Stimulated activated CD4-positive, alpha-beta T cell treated with anti-CD3 and anti-CD28 coated beads, Interleukin-1b, Interleukin-23, amount 100 ng/mL, for 48 hours (primary cell): ENCODE measurements around the gene SETD6.

ENCODE experiments used
- DNase-seq: peaks from one replicate; pipeline ENCODE4 v3.0.0-alpha.2; 2020

SETD6 gene

DNA sequence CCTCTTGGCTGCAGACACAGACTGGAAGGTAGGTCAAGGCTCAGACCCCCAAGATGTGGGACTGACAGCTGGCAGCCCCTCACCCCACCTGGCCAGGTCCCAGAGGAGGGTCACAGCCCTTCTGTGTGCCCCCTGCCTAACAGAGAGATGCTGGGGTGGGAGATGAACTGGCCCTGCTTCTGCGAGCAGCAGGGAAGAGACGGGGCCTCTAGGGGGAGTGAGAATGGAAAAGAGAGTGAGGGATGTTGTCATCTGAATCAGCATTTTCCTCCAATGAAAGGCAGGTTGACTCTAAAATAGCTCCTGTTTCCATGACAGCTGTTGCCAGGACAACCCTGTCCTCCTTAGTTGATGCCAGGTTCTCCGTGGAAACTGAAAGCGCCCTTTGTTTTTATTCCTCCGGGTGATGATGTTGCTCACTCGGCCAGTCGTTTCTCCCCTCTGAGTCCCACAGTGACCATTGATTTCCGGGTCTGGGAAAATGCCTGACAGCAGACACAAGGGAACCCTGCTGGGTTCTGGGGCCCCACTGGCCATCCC, 20.3 kb upstream of the SETD6 start:
- DNase-seq = peak; percentile 81

DNA sequence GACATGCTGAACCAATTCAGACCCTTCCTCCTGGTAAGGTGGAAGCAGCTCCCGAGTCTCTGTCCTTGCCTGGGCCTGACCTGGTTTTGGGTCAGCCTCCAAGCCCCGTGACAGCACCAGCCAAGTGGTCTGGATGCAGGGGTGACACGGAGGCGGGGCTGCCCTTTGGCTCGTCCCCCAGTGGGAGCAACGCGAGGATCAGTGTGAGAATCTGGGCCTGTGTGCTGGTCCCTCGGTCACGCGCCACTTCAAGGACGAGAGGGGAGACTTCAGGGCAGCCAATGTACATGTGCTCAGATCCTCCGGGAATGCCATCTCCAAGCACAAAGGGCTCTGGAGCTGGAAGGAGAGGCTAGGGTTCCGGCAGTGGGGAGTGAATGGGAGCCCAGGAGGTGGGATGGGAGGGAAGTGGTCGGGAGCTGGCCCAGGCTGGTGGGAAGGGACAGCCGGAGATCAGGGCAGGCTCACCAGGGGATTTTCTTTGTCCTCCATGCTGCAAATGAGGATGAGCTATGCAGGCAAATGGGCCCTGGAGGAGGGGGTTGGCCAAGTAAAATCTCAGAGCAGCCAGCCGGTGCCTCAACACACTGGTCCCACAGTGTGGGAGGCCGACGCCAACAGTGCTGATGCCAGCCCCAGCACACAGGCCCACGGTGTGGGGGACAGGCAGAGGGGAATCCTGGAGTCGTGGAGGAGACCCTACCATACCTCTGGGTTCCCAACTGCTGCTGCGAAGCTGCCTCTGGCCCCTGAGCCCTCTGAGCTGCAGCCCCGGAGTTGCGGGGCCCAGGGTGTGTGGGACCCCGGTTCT, 19.6 kb upstream of the SETD6 start:
- no peak for DNase-seq

DNA sequence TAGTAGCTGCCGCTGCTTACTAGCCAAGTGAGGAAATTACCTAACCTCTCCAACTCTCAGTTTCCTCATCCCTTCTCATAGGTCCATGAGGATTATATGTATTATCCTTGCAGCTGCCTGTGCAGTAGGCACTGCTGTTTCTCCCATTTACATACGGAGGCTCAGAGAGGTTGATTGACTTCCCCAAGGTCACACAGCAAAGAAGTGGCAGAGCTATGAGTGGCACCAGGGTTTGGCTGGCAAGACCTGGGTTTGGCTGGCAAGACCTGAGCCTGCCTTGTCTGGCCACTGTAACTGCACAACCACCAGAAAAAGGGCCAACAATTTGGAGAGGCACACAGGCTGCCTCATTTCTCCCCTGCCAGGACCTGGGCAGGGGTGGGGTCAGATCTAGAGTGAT, 17.8 kb upstream of the SETD6 start:
- DNase-seq = no peak

DNA sequence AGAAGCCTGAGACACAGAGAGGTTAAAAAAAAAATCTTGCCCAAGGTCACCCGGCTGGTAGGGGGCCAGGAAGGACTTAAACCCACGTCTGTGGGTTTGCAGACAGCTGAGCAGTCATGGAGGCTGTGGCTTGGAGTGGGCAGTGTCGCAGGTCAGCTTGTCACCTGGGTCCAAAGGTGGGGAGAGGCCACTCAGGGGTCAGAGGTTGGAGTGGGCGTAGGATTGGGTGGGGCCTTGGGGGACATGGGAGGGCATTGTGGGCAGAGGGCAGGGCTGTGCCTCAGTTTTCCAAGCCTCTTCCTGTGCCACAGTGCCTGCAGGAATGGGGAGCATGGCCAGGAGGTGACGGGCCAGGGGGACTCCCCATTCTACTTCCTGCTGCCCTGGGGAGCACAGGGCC, 17.4 kb upstream of the SETD6 start:
- DNase-seq = no peak

DNA sequence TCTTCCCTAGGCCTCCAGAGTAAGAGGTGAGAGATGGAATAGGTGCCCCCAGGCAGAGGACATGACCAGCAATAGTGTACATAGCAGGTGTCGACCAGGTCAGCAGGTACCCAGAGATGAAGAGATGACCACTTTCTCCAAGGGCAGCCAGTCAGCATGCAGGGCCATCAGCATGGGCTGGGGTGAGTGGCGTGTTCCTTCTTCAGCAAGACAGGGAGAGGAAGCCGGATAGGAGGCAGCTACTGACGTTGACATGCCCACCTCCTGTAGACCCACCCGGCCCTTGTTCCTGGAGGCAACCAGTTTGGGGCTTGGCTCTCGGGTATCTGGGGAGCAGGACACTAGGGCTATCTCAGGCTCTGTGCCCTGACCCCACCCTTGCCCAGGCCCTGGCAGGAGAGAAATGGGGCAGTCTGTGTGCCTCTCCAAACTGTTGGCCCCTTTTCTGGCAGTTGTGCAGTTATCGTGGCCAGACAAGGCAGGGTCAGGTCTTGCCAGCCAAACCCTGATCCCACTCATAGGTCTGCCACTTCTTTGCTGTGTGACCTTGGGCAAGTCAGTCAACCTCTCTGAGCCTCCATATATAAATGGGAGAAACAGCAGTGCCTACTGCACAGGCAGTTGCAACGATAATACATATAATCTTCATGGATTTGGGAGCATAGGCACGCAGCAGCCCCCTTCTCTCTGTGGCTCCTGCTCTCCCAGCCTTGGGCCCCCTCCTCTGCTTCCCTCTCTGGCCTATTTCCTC, 16.8 kb upstream of the SETD6 start:
- no peak for DNase-seq

DNA sequence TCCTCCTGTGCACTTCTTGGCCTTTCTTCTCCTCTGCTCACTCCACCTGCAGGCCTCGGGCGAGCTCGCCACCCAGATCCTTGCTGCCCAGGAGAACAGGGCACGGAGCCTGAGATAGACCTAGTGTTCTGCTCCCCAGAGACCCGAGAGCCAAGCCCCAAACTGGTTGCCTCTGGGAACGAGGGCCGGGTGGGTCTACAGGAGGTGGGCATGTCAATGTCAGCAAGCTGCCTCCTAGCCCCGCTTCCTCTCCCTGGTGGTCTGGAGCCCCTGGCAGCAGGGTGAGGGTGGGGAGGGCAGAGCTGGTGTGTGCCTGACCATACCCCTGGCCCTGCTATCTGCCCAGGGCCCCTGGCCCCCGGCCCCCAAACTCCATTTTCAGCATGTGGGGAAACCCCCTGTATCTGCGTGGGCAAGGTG, 16.2 kb upstream of the SETD6 start:
- no peak for DNase-seq

DNA sequence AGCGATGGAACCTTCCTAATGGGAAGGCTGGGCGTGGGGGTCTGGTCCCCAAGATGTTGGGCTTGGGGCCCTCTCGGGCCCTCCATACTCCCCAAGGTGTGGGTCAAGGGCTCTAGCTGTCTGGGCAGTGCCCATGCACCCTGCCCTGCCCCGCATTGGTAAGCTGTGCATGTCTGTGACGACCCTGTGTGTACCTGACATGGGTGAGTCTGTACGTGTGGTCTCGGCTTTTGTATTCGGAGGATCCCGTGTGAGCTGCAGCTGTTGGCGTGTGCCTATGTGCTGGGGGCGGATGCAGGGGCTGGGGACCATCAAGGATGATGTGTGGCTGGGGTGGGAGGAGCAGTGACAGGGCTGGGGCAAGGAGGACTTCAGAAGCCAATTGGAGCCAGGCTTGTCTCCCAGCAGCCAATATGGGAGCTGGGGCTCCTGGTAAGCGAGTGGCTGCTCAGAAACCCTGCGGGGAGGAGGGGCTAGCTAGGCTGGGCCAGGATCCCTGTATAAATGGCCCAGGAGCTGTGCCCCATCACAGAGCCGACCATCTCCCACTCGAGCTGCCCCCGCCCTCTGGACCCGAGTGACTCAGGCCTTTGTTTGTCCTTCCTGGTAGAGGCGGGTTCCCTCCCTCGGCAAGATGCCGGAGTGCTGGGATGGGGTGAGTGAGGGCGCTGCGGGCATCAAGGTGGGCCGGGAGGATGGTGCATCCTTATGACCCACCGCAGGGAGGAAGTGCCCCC, 15.5 kb upstream of the SETD6 start, which contains the start of gene NDRG4:
TSS of gene NDRG4 (plus strand) at position 529 of the 737 bp plus-strand sequence. CDS start at position 635, 106 bp downstream.
- peak; percentile 56 for DNase-seq

DNA sequence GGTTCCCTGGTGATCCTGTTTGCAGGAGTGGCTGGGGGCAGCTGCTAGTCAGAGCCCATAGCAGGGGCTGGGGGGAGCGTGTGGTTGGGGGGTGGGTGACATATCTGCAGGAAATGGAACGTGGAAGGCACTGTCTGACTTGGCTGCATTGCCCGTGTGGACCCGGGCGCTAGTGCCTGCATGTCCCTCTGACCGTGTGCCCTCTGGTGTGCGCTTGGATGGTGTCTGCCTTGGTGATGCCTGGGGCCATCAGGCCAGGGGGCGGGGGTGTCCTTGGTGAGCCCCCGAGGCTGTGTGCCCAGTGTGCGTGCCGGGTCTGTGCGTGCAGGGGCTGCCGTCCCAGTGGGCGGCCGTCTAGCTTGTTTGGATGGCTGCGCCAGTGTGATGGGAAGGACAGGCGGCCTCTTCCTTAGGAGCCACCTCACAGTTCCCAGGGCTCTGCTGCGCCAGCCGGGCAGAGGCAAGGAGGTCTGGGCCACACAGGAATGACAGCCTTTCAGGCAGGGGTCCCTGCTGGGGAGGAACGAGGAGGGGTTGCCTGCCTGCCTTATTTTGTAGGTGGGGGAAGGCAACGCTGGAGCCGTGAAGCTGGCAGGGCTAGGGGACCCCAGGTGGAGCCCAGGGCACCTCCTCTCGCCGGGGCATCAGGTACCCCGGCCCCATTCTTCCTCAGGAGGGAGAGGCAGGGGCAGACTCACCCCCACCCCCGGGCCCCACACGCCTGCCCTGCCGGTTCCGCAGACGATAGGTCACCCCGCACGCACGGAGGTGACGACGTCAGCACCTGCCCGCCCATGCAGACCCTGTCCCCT, 14.7 kb upstream of the SETD6 start:
- DNase-seq = no peak

DNA sequence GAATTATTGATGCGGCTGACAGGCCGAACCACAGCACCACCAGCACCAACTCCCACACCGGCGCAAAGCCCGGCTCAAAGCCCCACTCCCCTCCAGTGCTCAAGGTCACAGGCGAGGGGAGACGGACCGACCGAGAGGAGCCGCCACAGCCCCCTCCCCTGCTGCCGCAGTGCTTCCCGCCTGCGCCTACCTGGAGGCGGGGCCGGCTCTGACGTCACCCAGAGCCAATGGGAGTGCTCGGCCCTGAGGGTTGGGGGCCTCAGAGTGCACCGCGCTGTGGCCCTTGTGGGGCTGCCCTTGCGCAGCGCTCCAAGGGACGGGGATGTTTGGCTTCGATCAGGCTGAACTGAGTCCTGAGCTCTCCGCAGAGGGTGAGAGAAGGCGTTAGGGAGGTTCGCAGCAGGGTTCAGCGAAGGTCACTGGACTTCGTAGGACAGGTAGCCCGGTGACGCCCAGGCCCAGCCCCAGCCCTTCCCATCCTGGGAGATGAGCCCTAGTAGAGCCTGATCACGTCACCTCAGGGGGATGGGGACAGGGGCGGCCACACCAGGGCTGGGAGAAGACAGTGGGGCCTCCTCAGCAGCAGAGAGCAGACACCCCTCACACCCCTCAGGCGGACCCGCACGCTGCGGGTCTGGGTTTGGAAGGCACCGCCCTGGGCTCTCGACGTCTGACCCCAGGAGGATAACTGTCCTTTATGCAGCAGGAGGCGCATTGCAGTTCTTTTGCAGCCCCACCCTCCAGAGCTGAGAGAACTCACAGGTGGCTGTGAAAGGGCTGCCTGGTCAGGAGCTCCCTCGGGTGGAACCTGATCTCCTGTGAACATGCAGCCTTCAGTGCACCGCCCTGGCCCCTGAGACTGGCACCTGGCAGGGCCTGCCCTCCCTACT, 13.8 kb upstream of the SETD6 start:
- DNase-seq = peak; percentile 39

DNA sequence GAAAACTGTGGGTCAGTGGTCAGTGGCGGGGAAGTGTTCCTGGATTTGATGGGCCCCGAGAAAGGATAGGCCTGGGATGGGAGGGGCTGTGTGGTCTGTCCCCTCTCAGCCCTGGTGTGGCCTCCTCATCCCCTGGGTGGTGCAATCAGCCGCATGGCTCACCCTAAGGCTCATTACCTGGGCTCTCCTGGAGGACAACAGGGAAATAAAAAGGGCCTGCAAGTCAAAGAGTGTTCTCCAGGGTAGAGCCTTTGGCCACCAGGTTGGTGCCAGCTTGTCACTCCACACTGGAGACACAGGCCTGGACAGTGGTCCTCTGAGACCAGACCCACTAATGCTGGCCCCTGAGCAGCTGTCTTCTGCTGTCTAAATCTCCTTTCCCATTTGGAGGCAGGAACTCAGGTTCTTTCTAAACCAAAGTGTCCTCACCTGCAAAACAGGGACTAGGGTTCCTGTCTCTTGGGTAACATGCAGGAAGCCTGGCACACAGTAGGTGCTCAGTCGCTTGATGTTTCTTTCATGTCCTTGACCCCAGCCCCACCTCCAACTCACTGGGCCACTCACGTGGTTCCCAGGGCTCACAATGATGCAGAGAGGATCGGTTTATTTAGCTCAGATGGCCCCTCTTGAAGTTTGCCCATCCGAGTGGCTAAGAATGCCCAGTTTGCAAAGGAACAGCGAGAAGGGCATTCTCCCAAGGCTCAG, 12.9 kb upstream of the SETD6 start:
- DNase-seq = no peak

DNA sequence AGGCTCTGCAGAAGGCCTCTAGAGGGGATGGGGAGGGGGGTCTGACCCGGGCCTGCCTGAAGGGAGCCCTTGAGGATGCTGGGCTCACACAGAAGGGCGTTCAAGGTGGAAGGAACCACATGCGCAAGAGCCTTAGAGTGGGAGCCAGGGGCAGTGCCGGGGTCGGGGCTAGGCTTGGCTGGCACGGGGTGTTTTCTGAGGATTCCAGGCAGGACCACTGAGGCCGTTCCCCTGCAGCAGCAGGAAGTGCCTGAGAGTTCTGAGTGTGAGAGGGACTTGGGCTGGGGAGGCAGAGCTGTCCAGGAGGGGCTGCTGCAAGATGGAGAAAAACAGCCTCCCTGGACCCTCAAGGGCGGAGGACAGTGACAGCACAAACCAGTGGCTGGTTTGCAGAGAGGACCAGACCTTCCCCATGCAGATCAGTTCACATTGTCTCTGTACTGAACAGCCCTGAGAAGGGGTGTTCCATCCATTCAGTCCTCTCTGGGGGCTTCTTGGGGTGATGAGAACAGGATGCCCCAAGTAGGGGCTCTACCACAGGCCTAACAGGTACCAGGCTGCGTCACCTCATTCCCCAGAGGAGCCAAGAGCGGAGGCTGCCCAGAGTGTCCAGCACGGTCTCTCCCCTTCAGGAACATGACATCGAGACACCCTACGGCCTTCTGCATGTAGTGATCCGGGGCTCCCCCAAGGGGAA, 12.0 kb upstream of the SETD6 start:
- DNase-seq = no peak

DNA sequence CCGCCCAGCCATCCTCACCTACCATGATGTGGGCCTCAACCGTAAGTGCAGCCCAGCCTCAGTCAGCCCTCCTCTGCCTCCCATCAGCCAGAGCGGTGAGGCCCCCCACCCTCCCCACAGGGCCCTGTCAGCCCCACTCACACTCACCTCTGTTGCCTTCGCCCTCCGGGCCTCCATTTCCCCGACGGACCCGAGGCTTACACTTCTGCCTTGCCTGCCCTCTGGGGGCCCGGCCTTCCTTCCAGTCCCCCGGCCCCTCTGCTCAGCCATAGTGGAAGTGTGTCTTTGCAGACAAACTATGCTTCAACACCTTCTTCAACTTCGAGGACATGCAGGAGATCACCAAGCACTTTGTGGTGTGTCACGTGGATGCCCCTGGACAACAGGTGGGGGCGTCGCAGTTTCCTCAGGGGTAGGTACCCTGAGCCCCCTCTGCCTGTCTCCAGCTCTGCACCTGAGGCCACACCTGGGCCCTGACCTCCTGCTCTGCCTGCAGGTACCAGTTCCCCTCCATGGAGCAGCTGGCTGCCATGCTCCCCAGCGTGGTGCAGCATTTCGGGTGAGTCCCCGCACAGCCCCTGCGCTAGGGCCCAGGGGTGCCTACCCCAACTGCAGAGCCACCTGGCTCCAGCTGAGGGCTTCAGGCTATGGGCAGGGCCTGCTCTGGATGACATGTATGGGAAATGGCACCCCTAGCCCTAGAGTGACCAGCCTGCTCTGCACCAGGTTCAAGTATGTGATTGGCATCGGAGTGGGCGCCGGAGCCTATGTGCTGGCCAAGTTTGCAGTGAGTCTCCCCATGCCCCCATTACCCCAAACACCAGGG, 11.2 kb upstream of the SETD6 start:
- DNase-seq = no peak

DNA sequence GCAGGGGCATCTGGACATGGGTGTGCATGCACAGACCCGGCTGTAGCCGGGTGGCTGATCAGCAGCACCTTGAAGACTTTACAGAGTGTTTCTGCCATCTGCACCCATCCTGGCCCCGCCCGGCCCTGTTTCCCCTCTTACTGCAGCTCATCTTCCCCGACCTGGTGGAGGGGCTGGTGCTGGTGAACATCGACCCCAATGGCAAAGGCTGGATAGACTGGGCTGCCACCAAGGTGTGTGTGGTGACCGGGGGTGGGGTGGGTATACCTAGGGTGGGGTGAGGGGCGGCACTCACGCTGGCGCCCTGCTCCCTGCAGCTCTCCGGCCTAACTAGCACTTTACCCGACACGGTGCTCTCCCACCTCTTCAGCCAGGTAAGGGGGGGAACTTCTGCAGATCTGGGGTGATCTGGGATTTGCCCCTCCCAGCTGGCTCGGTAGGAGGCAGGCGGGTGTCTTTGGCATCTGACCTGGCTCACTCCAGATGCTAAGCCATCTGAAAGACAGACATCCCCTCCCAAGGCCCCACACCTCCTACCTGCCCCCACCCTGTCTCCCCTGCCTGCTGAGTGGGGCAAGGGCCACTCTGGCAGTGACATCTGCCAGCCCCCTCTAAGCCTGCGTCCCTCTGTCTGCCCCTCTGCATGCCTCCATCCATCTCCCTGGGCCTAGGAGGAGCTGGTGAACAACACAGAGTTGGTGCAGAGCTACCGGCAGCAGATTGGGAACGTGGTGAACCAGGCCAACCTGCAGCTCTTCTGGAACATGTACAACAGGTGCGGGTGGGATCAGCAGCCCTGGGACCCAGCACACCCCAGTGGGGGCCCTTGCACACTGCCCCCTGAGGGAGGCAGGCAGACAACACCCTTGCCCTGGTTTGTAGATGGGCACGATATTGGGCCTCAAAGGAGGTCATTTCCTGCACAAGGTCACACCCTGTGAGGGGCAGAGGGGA, 8.8 kb upstream of the SETD6 start:
- no peak for DNase-seq

DNA sequence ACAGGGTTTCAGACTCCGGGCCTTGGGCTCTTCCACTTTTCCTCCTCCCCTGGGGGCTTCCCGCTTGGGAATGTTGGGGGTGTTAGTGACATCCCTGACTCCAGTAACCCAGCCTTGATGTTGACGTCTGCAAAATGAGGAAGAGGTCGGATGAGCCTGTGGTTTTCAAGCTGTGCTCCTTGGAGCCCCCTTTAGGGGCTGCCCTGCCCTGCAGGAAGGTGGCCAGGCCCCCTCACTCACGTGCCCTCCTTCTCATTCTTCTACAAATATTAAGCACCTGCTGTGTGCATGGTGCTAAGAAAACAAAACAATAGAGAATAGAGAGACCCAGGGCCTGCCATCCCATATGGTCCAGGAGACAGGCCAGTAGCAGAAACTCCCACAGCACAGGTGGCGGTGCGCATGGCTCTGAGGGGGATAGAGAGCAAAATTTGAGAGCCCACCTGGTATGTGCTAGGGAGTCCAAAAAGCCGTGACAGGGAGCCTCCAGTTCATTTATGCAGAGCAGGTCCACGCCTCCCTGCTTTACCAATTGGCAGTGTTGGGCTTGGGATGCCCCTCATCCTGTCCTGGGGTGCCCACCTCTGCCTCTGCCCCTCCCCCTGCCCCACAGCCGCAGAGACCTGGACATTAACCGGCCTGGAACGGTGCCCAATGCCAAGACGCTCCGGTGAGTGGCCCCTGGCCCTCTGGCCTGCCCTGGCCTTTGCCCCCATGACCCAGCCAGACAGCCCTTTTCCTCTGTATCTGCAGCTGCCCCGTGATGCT, 7.9 kb upstream of the SETD6 start:
- no peak for DNase-seq

DNA sequence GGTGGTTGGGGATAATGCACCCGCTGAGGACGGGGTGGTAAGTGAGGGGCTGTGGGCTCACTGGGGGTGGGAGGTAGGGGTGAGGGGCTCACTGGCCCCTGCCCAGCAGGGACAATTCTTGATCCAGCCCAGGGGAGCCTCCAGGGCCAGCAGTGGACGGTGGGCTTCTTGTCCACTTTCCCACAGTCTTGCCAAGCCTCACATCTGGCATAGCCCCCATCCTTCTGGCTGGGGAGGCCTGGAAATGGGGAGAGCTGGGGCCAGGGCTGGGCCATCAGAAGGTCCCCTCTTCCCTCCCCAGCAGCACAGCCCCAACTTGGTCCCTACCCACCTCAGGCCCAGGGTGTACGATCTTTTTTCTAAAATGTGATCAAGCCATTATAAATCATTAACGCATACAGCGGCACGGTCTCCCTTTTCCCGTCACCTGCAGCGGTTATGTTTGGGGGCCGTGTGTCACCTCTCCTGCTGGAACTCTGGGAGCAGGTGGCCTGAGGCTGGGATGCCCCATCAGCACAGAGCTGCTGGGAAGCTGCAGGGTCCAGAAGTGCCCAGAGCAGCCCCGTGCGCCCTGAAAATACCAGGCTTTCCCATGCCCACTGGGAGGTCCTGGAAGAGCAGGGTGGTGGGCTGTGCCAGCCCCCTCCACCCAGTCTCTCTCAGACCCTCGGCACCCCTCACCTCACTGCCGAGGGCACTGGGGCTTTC, 7.2 kb upstream of the SETD6 start:
- no peak for DNase-seq

DNA sequence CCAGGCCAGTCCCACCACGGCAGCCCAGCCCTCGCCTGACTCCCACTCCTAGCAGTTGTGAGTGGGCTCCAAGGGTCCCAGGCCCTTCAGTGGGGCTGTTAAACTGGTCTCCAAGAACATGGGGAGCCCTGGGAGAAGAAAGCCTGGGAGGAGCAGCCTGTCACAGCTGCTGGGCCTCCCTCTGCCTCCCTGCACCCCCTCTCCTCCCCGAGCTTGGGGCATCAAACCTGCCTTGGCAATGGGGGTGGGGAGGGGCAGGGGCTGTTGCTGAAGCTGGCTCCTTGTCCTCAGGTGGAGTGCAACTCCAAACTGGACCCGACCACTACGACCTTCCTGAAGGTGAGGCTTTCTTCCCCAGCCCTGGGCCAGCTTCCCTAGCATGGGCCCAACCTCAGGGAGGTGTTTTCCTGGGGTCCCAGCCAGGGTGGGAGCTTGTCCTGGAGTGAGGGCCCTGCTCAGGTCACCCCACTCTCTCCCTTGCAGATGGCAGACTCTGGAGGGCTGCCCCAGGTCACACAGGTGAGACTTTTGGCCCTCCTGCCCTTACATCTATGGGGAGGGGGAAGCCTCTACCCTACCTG, 6.6 kb upstream of the SETD6 start:
- DNase-seq = no peak
